WTC11 (cell line): ENCODE results near the gene COL4A1.

ENCODE experiments used
- ATF3 ChIP-seq: sonication (generic); formaldehyde crosslinking; conservative IDR thresholded peaks from 2 replicates; pipeline ENCODE4 v1.8.1; 2022; ENCODE audit warnings: mild to moderate bottlenecking, missing genetic modification reagents
- FOXP1 ChIP-seq: sonication (generic); formaldehyde crosslinking; IDR thresholded peaks from 2 replicates; pipeline ENCODE4 v1.8.0; 2022; ENCODE audit warnings: missing genetic modification reagents, mild to moderate bottlenecking, moderate library complexity, borderline replicate concordance
- HMGXB4 ChIP-seq: sonication (generic); formaldehyde crosslinking; IDR thresholded peaks from 2 replicates; pipeline ENCODE4 v1.8.1; 2023; ENCODE audit warnings: mild to moderate bottlenecking, moderate library complexity, missing genetic modification reagents
- SP1 ChIP-seq: sonication (generic); formaldehyde crosslinking; conservative IDR thresholded peaks from 2 replicates; pipeline ENCODE4 v1.8.1; 2022; ENCODE audit warnings: missing genetic modification reagents
- TEAD4 ChIP-seq: sonication (generic); formaldehyde crosslinking; IDR thresholded peaks from 2 replicates; pipeline ENCODE4 v1.8.0; 2022; ENCODE audit warnings: mild to moderate bottlenecking, missing genetic modification reagents
- ZBTB43 ChIP-seq: sonication (generic); formaldehyde crosslinking; IDR thresholded peaks from 2 replicates; pipeline ENCODE4 v1.8.1; 2023; ENCODE audit warnings: mild to moderate bottlenecking, missing genetic modification reagents
- ZNF121 ChIP-seq: sonication (generic); formaldehyde crosslinking; IDR thresholded peaks from 2 replicates; pipeline ENCODE4 v1.8.0; 2023; ENCODE audit warnings: missing genetic modification reagents
- ZNF281 ChIP-seq: sonication (generic); formaldehyde crosslinking; IDR thresholded peaks from 2 replicates; pipeline ENCODE4 v1.8.0; 2023; ENCODE audit warnings: mild to moderate bottlenecking, missing genetic modification reagents
- ZNF416 ChIP-seq: fragments of 250-450 bp; sonication (Bioruptor Pico); IDR thresholded peaks from 2 replicates; pipeline ENCODE4 v1.9.0; 2021; ENCODE audit warnings: mild to moderate bottlenecking, inconsistent platforms
- TF ChIP-seq, protein P1 (sequence below): fragments of 200-600 bp; IDR thresholded peaks from 2 replicates; pipeline ENCODE4 v1.8.0; 2022; ENCODE audit warnings: antibody characterized with exemption
- TF ChIP-seq, protein P2 (sequence below): sonication (generic); formaldehyde crosslinking; IDR thresholded peaks from 2 replicates; pipeline ENCODE4 v1.8.1; 2022; ENCODE audit warnings: mild to moderate bottlenecking, moderate library complexity, missing genetic modification reagents
- TF ChIP-seq, protein P3 (sequence below): sonication (generic); formaldehyde crosslinking; IDR thresholded peaks from 2 replicates; pipeline ENCODE4 v1.8.1; 2022; ENCODE audit warnings: low read depth, mild to moderate bottlenecking, moderate library complexity, missing genetic modification reagents, borderline replicate concordance

DNA sequence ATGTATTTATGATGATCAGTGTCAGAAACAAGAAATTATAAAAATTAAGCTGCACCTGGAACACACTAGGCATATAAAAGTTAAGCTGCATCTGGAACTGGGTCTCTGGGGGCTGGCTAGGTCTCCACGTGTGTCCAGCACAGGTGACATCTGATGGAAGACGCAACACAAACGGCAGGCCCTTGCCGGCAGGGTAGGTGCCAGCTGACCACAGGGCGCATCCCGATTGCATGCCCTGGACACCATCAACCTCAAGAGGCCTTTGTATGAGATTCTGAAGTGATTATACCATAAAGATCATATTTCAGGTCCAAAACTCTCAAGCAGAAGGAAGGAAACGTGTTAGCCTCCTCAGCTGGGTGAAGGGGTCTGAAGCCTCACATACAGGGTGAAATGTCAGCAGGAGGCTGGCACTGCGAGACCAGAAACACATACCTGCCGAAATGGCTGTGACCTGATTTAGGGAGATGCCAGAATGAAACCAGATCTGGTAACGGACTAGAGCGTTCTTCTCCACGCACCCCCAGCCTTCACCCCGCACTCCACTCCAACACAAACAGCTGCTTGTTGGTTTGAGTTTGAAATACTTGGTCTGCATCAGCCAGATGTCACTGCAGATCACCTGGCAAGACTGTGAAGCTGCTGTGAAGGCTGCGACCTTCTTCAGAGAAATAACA is 37.3 kb downstream of the COL4A1 start:
- no peak for TF ChIP-seq ZBTB43 (CRISPR knock-in tag)
- TF ChIP-seq, protein P1, sequence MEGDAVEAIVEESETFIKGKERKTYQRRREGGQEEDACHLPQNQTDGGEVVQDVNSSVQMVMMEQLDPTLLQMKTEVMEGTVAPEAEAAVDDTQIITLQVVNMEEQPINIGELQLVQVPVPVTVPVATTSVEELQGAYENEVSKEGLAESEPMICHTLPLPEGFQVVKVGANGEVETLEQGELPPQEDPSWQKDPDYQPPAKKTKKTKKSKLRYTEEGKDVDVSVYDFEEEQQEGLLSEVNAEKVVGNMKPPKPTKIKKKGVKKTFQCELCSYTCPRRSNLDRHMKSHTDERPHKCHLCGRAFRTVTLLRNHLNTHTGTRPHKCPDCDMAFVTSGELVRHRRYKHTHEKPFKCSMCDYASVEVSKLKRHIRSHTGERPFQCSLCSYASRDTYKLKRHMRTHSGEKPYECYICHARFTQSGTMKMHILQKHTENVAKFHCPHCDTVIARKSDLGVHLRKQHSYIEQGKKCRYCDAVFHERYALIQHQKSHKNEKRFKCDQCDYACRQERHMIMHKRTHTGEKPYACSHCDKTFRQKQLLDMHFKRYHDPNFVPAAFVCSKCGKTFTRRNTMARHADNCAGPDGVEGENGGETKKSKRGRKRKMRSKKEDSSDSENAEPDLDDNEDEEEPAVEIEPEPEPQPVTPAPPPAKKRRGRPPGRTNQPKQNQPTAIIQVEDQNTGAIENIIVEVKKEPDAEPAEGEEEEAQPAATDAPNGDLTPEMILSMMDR, result no peak
- TF ChIP-seq FOXP1 (CRISPR knock-in tag), result no peak
- TF ChIP-seq, protein P2, sequence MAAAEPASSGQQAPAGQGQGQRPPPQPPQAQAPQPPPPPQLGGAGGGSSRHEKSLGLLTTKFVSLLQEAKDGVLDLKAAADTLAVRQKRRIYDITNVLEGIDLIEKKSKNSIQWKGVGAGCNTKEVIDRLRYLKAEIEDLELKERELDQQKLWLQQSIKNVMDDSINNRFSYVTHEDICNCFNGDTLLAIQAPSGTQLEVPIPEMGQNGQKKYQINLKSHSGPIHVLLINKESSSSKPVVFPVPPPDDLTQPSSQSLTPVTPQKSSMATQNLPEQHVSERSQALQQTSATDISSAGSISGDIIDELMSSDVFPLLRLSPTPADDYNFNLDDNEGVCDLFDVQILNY (CRISPR knock-in tag), result no peak
- TF ChIP-seq ZNF121 (CRISPR knock-in tag), result no peak
- TF ChIP-seq HMGXB4 (CRISPR knock-in tag), result no peak
- no peak for TF ChIP-seq SP1
- TF ChIP-seq ZNF281 (CRISPR knock-in tag), result no peak
- no peak for TF ChIP-seq TEAD4
- no peak for TF ChIP-seq ATF3 (CRISPR knock-in tag)
- TF ChIP-seq ZNF416 (CRISPR knock-in tag), result no peak
- TF ChIP-seq, protein P3, sequence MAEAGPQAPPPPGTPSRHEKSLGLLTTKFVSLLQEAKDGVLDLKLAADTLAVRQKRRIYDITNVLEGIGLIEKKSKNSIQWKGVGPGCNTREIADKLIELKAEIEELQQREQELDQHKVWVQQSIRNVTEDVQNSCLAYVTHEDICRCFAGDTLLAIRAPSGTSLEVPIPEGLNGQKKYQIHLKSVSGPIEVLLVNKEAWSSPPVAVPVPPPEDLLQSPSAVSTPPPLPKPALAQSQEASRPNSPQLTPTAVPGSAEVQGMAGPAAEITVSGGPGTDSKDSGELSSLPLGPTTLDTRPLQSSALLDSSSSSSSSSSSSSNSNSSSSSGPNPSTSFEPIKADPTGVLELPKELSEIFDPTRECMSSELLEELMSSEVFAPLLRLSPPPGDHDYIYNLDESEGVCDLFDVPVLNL, result no peak
